GM18508 (cell line): ENCODE measurements around the gene COL5A1.

Experiments
- ATAC-seq: cut with Tn5 transposase; IDR thresholded peaks from one replicate; pipeline ENCODE4 v1.9.1; 2021; ENCODE audit warnings: moderate number of reproducible peaks; ENCODE audit not compliant: insufficient read depth, unreplicated experiment

The COL5A1 gene

GRCh38 chr9:134735441-134736175 lies 94.0 kb downstream of the COL5A1 start:
- ATAC-seq, result no peak

- ATAC-seq, result no peak
These were observed 95.3 kb downstream of the COL5A1 start for GRCh38 chr9:134736791-134737497.

GRCh38 chr9:134737842-134738580 lies 96.4 kb downstream of the COL5A1 start:
- no peak for ATAC-seq

- ATAC-seq, result no peak
These were observed 97.5 kb downstream of the COL5A1 start for GRCh38 chr9:134738869-134739659.

GRCh38 chr9:134739660-134739968 lies 98.0 kb downstream of the COL5A1 start:
- ATAC-seq, result no peak

- ATAC-seq, result no peak
These were observed 98.5 kb downstream of the COL5A1 start for GRCh38 chr9:134740071-134740470.

- no peak for ATAC-seq
These were observed 100.2 kb downstream of the COL5A1 start for GRCh38 chr9:134741846-134742245.

- ATAC-seq, result no peak
These were observed 101.4 kb downstream of the COL5A1 start for GRCh38 chr9:134742822-134743535.

GRCh38 chr9:134743853-134744252 lies 102.2 kb downstream of the COL5A1 start:
- no peak for ATAC-seq

GRCh38 chr9:134744385-134745295 lies 103.0 kb downstream of the COL5A1 start:
- ATAC-seq, result no peak

- no peak for ATAC-seq
These were observed 106.4 kb downstream of the COL5A1 start for GRCh38 chr9:134747951-134748489.

GRCh38 chr9:134748591-134748990 lies 107.0 kb downstream of the COL5A1 start:
- ATAC-seq, result no peak

- ATAC-seq, result no peak
These were observed 109.0 kb downstream of the COL5A1 start for GRCh38 chr9:134750450-134751155.

GRCh38 chr9:134751622-134752021 lies 110.0 kb downstream of the COL5A1 start:
- no peak for ATAC-seq

- ATAC-seq, result no peak
These were observed 111.0 kb downstream of the COL5A1 start for GRCh38 chr9:134752471-134753168.

GRCh38 chr9:134753191-134753590 lies 111.6 kb downstream of the COL5A1 start:
- ATAC-seq, result no peak

GRCh38 chr9:134755221-134755907 lies 113.8 kb downstream of the COL5A1 start:
- no peak for ATAC-seq
